SJCRH30 (cell line): ENCODE data around the gene ARHGAP26. TPM values are rescaled to one million over a fixed set of nuclear protein-coding genes. Genes with fewer than 3 reads are reported as not detected.
A peak's percentile ranks its signal among the peaks of the same experiment; 100 is the strongest.

Experiments used
- DNase-seq, 2 experiments: peaks; one replicate each; pipeline ENCODE4 v3.0.0-alpha.2; 2015 to 2020
- H3K27ac ChIP-seq: fragments of 250-450 bp; sonication (Bioruptor Pico); 2 replicates; pipeline ENCODE4 v1.5.1; 2020; ENCODE audit warnings: mild to moderate bottlenecking, moderate library complexity
- H3K27me3 ChIP-seq: fragments of 250-450 bp; sonication (Bioruptor Pico); 2 replicates; pipeline ENCODE4 v1.5.1; 2020; ENCODE audit warnings: mild to moderate bottlenecking, moderate library complexity
- H3K36me3 ChIP-seq: fragments of 250-450 bp; sonication (Bioruptor Pico); 2 replicates; pipeline ENCODE4 v1.5.1; 2020; ENCODE audit warnings: mild to moderate bottlenecking, moderate library complexity
- H3K4me1 ChIP-seq: fragments of 250-450 bp; sonication (Bioruptor Pico); 2 replicates; pipeline ENCODE4 v1.5.1; 2020; ENCODE audit warnings: mild to moderate bottlenecking, moderate library complexity
- H3K4me3 ChIP-seq: fragments of 250-450 bp; sonication (Bioruptor Pico); 2 replicates; pipeline ENCODE4 v1.5.1; 2020; ENCODE audit warnings: mild to moderate bottlenecking, moderate library complexity
- H3K9me3 ChIP-seq: fragments of 250-450 bp; sonication (Bioruptor Pico); replicated peaks from 2 replicates; pipeline ENCODE4 v1.5.1; 2020; ENCODE audit warnings: mild to moderate bottlenecking, moderate library complexity
- total RNA-seq: library from RNA; depleted of rRNA; stranded (reverse); fragments of >200 nt; shearing (Covaris generic); gene quantifications from 2 replicates; pipeline ENCODE4 v1.2.3, GENCODE V29; 2014

The ARHGAP26 gene
- total RNA-seq, 1 experiment from 2014 or later: 16.9 TPM

DNA sequence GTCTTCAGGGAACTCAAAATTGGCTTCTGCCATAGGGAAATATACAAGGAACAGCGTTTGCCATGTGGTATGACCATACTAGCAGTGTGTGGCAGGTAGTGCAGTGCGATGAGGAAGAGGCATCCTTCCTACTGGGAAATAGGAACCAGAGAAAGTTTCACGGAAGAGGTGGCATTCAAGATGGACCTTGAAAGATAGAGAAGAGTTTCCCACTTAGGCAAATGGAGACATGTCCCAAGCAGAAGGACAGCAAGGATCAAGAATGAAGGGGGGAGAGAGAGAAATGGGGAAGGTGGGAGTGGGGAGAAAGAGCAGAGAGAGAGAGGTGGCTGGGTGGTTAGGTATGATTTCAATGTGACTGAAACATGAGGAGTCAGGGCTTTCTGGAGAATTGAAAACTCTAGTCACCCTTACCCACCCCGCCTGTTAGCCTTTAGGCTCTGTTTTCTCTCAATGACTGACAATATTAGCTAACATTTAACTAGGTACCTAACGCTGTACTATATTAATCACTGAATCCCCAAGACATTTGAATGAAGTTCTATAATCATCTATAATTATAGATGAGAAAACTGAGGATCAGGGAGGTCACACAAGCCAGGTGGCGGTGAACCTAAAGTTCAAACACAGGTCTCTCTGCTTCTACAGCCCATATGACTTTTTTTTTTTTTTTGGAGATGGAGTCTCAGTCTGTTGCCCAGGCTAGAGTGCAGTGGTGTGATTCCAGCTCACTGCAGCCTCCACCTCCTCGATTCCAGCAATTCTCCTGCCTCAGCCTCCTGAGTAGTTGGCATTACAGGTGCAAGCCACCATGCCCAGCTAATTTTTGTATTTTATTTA lies 462.0 kb downstream of the ARHGAP26 start:
- DNase-seq: no peak
- Histone ChIP-seq H3K36me3 (no peaks in the 10 kb centered on the region), H3K9me3 (no peaks in the 10 kb centered on the region), H3K4me1 (peaks cover 10% of the 10 kb centered on the region; the same call in 1 of the 2 replicates), H3K27me3 (no peaks in the 10 kb centered on the region), H3K4me3 (no peak overlapping the region), H3K27ac (no peak overlapping the region)

DNA sequence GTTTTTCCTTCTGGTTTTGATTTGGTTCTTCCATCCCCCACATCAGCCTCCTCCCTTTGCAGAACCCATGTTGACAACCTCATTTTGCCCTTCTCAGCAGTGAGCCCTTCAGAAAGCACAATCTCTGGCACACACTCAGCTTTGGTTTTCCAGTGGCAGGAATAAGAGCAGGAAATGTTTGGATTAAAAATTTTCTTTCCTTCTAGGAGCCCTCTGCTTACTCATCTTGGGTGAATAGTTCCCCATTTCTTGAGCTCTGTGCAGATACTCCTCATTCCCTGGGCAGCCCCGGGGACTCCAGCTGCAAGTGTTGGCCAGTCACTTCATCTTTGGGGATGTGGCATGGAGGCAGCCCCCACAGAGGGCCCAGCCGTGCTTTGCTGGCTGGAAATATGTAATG lies 462.9 kb downstream of the ARHGAP26 start:
- DNase-seq: no peak
- Histone ChIP-seq H3K27ac (no peak overlapping the region), H3K9me3 (no peaks in the 10 kb centered on the region), H3K36me3 (no peaks in the 10 kb centered on the region), H3K4me3 (no peak overlapping the region), H3K27me3 (no peaks in the 10 kb centered on the region), H3K4me1 (peaks cover 10% of the 10 kb centered on the region; the same call in 1 of the 2 replicates)

DNA sequence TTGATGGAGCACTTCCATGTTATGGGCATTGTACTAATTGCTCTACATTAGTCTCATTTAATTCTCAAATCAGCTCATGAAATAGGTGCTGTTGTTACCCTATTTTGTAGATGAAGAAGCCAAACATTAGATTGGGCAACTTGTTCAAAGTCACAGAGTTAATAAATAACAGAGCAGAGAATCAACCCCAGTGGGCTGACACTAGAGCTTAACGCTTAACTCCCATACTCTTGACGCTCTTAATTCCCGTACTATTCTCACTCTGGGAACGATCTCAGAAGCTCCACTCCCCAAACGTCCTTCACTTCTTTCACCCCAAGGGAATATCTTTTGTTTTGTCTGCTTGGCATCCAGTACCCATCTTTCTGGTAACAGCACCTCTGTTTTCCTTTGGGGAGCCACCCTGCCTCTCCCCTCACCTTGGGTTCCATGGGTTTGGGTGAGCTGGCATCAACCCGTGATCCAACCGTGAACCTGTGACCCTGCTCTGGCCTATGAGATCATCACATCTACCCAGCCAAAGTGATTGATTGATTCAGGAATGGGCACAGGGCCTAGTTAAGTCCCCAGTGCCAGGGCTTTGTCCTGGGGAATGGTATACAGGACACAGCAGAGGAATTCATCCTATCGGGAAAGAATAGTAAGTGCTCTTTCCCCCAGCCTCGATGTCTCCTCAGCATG lies 464.1 kb downstream of the ARHGAP26 start:
- Histone ChIP-seq H3K27ac (no peak overlapping the region), H3K4me1 (peaks cover 10% of the 10 kb centered on the region; the same call in 1 of the 2 replicates), H3K9me3 (no peaks in the 10 kb centered on the region), H3K36me3 (no peaks in the 10 kb centered on the region), H3K27me3 (no peaks in the 10 kb centered on the region), H3K4me3 (no peak overlapping the region)
- no peak for DNase-seq

DNA sequence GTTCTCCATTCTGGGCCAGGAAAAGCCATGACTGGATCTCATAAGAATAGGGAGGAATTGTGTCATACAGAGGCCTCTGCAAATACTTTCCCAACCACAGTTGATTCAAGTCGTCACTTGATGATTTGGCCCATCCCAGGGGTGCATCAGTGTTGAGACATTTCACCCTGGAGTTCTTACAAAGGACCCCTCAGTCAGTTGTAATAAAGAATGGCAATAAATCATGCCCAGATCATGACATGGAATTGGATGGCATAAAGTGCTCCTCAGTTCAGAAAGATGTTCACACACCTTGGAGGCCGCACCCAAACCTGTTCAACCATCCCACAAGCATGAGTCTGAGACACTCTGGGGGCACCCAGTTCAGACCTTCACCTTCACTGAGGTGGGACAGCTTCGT lies 465.2 kb downstream of the ARHGAP26 start:
- Histone ChIP-seq H3K4me3 (no peak overlapping the region), H3K36me3 (no peaks in the 10 kb centered on the region), H3K27me3 (no peaks in the 10 kb centered on the region), H3K9me3 (no peaks in the 10 kb centered on the region), H3K4me1 (peaks cover 14% of the 10 kb centered on the region; the same call in 1 of the 2 replicates), H3K27ac (no peak overlapping the region)
- DNase-seq: no peak

DNA sequence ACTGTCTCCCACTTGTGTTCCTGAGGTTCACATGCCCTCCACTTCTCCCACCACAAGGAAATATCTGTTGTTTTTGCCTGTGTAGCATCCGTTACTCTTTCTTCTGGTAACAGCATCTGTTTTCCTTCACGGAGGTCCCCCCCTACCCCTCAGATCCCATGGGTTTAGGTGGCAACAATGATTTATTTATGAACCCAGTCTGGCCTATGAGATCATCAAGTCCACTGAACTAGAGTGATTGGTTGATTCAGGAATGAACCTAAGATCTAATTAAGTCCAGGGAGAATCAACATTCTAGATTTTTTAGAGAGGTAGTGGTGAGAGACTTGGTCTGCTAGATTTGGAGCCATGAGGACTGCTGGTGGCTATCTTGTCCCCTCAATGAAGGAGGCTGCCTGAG lies 466.5 kb downstream of the ARHGAP26 start:
- no peak for DNase-seq
- Histone ChIP-seq H3K27ac (no peak overlapping the region), H3K4me3 (no peak overlapping the region), H3K36me3 (no peaks in the 10 kb centered on the region), H3K9me3 (no peaks in the 10 kb centered on the region), H3K27me3 (no peaks in the 10 kb centered on the region), H3K4me1 (peaks cover 6% of the 10 kb centered on the region; the same call in 1 of the 2 replicates)

GRCh38 chr5:143237664-143238063 lies 467.5 kb downstream of the ARHGAP26 start:
- Histone ChIP-seq H3K27ac (no peak overlapping the region), H3K4me3 (no peak overlapping the region), H3K36me3 (no peaks in the 10 kb centered on the region), H3K9me3 (no peaks in the 10 kb centered on the region), H3K4me1 (peaks cover 3% of the 10 kb centered on the region; the same call in 1 of the 2 replicates), H3K27me3 (no peaks in the 10 kb centered on the region)
- no peak for DNase-seq

DNA sequence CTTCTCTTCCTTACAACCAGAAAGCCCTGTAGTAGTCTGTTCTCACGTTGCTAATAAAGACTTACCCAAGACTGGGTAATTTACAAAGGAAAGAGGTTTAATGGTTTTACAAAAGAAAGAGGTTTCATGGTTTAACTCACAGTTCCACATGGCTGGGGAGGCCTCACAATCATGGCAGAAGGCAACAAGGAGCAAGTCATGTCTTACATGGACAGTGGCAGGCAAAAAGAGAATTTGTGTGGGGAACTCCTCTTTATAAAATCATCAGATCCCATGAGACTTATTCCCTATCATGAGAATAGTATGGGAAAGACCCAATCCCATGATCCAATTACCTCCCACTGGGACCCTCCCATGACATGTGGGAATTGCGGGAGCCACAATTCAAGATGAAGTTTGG lies 468.4 kb downstream of the ARHGAP26 start:
- DNase-seq: no peak
- H3K9me3 ChIP-seq: no peaks in the 10 kb centered on the region
- peaks cover 7% of the 10 kb centered on the region for H3K4me1 ChIP-seq
- H3K27ac ChIP-seq: no peak overlapping the region
- no peaks in the 10 kb centered on the region for H3K36me3 ChIP-seq
- H3K4me3 ChIP-seq: no peak overlapping the region
- no peaks in the 10 kb centered on the region for H3K27me3 ChIP-seq

DNA sequence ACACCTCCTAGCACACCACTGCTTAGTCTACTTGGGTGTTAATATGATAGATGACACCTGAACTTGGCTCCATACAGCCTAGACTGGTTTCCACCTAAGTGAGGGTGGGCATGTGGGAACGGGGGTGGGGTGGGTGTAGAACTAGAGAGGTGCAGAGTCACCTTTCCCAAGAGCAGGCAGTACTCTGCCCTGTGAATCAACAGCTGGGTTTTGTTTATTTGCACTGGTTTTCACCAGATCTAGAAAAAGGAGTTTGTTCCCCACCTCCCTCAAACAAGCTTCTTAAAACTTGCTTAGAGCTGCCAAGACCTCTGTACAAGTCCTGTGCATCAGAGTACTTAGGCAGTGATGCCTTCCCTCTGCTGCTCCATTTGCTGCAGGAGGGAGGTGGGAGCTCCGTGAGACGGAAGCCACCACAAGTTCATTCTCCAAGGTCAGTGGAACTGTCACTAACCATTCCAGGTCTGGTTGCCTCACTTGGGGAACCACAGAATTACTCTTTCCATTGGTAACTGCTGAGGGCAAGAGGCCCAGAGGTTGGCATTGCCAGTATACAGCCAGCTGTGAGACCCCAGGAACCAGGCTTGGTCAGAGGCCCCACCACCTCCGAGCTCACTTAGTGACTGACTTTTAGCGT lies 469.8 kb downstream of the ARHGAP26 start:
- Histone ChIP-seq H3K4me3 (no peak overlapping the region), H3K27me3 (no peaks in the 10 kb centered on the region), H3K9me3 (no peaks in the 10 kb centered on the region), H3K27ac (no peak overlapping the region), H3K36me3 (no peaks in the 10 kb centered on the region), H3K4me1 (peaks cover 18% of the 10 kb centered on the region)
- DNase-seq: no peak

GRCh38 chr5:143241892-143242291 lies 471.7 kb downstream of the ARHGAP26 start:
- Histone ChIP-seq H3K9me3 (no peaks in the 10 kb centered on the region), H3K27me3 (no peaks in the 10 kb centered on the region), H3K27ac (no peak overlapping the region), H3K4me1 (peaks cover 35% of the 10 kb centered on the region), H3K4me3 (no peak overlapping the region), H3K36me3 (no peaks in the 10 kb centered on the region)
- DNase-seq: no peak

DNA sequence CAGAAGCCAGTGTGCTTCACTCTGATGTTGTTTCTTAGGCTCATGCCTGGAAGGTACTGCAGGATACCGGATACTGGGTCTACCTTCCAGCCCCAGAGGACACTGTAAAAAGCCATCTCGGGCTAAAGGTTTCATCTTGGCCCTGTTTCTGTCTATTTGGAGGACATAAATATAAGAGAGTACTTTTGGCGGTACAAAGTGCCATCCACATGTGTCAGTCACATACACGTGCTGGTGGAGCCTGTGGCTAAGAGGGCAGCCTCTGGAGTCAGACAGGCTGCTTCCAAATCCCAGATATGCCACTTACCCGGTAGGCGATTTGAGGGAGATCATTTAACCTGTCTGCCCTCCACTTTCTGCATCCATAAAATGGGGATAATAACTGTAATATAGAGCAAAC lies 472.9 kb downstream of the ARHGAP26 start:
- H3K27ac ChIP-seq: peak overlapping the region; percentile 87; the same call in 1 of the 2 replicates
- H3K4me1 ChIP-seq: peaks cover 35% of the 10 kb centered on the region
- H3K36me3 ChIP-seq: no peaks in the 10 kb centered on the region
- no peak for DNase-seq
- no peak overlapping the region for H3K4me3 ChIP-seq
- no peaks in the 10 kb centered on the region for H3K27me3 ChIP-seq
- no peaks in the 10 kb centered on the region for H3K9me3 ChIP-seq

GRCh38 chr5:143244000-143244736 lies 474.0 kb downstream of the ARHGAP26 start:
- Histone ChIP-seq H3K27ac (peak overlapping the region; percentile 87), H3K4me3 (peak overlapping the region; percentile 37), H3K9me3 (no peaks in the 10 kb centered on the region), H3K36me3 (no peaks in the 10 kb centered on the region), H3K4me1 (peaks cover 35% of the 10 kb centered on the region), H3K27me3 (no peaks in the 10 kb centered on the region)
- DNase-seq: peak; percentile 91 to 92

- Histone ChIP-seq H3K36me3 (no peaks in the 10 kb centered on the region), H3K4me1 (peaks cover 35% of the 10 kb centered on the region), H3K27me3 (no peaks in the 10 kb centered on the region), H3K27ac (peak overlapping the region; percentile 87), H3K4me3 (peak overlapping the region; percentile 37), H3K9me3 (no peaks in the 10 kb centered on the region)
- no peak for DNase-seq
Measured at GRCh38 chr5:143244990-143245389, 474.8 kb downstream of the ARHGAP26 start.

DNA sequence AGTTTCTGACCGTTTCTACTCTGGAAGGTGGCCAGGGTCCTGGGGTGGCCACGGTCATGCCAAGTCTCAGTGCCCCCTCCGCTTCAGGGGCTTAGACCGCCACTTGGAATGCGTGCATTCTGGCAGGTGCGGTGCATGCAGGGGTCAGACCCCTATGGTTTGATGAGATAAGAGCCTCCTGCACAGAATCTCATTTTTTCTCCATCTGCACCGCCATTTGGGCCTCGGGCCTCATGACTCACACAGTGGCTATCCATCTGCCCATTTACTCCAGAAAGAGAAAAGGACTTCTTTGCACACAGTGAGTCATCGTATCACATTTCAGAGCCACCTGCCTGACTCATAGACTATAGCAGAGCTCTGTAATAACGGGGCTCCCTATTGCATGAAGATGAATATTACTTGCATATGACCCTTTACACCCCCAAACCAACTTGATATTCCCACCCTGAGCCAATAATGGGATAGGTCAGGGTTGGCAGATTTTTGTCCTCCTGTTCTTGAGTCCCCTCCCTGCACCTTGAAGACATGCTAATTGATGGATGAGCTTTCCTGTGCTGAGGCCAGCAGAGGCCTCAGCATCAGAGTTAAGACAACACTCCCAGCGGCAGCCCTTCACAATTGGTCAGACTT lies 475.9 kb downstream of the ARHGAP26 start:
- H3K27ac ChIP-seq: peak overlapping the region; percentile 35

More for the DNA sequence above, 475.9 kb downstream of the ARHGAP26 start:
- Histone ChIP-seq H3K4me1 (peaks cover 31% of the 10 kb centered on the region), H3K4me3 (peak overlapping the region; percentile 10; the same call in 1 of the 2 replicates), H3K9me3 (no peaks in the 10 kb centered on the region), H3K27me3 (no peaks in the 10 kb centered on the region), H3K36me3 (no peaks in the 10 kb centered on the region)
- peak; percentile 79 to 87 for DNase-seq
